HepG2 (cell line): ENCODE results near the gene MYRIP. TPM values are rescaled to one million over a fixed set of nuclear protein-coding genes. Genes with fewer than 3 reads are reported as not detected.

ENCODE experiments used
- ARNT2 ChIP-seq: sonication (generic); formaldehyde crosslinking; IDR thresholded peaks from 2 replicates; pipeline ENCODE4 v1.8.0; 2022; ENCODE audit warnings: mild to moderate bottlenecking, low read depth, missing genetic modification reagents, moderate library complexity
- ARNTL ChIP-seq: sonication (generic); formaldehyde crosslinking; IDR thresholded peaks from 2 replicates; pipeline ENCODE4 v1.4.0; 2020; ENCODE audit warnings: mild to moderate bottlenecking, missing genetic modification reagents
- HNRNPL ChIP-seq: fragments of 200-400 bp; formaldehyde crosslinking; IDR thresholded peaks from 2 replicates; pipeline ENCODE4 v1.6.1; 2017; ENCODE audit warnings: mild to moderate bottlenecking, low read depth, low read length
- HNRNPLL ChIP-seq: fragments of 200-400 bp; formaldehyde crosslinking; IDR thresholded peaks from 2 replicates; pipeline ENCODE4 v1.6.1; 2017; ENCODE audit warnings: mild to moderate bottlenecking, low read depth, low read length; ENCODE audit not compliant: poor library complexity, severe bottlenecking
- JUN ChIP-seq: sonication (generic); formaldehyde crosslinking; IDR thresholded peaks from 2 replicates; pipeline ENCODE4 v1.4.0; 2020; ENCODE audit warnings: mild to moderate bottlenecking, missing genetic modification reagents
- KLF9 ChIP-seq: IDR thresholded peaks from 2 replicates; pipeline ENCODE4 v1.6.1; 2016; ENCODE audit warnings: low read depth
- MTA3 ChIP-seq: sonication (generic); formaldehyde crosslinking; IDR thresholded peaks from 2 replicates; pipeline ENCODE4 v1.4.0; 2020; ENCODE audit warnings: missing genetic modification reagents
- MXD4 ChIP-seq: IDR thresholded peaks from 2 replicates; pipeline ENCODE4 v1.6.1; 2016; ENCODE audit warnings: mild to moderate bottlenecking, missing biosample characterization, missing genetic modification reagents
- RBAK ChIP-seq: sonication (generic); formaldehyde crosslinking; IDR thresholded peaks from 2 replicates; pipeline ENCODE4 v1.5.1; 2020; ENCODE audit warnings: mild to moderate bottlenecking, missing genetic modification reagents
- SMARCE1 ChIP-seq: fragments of 450-650 bp; IDR thresholded peaks from 2 replicates; pipeline ENCODE4 v1.6.1; 2017; ENCODE audit warnings: borderline replicate concordance
- SUZ12 ChIP-seq: fragments of 150-350 bp; IDR thresholded peaks from 2 replicates; pipeline ENCODE4 v1.6.1; 2014; ENCODE audit warnings: low read depth, low read length
- UBTF ChIP-seq: sonication (generic); formaldehyde crosslinking; IDR thresholded peaks from 2 replicates; pipeline ENCODE4 v1.4.0; 2020; ENCODE audit warnings: mild to moderate bottlenecking, missing genetic modification reagents
- ZC3H13 ChIP-seq: sonication (generic); formaldehyde crosslinking; IDR thresholded peaks from 2 replicates; pipeline ENCODE4 v1.8.1; 2023; ENCODE audit warnings: mild to moderate bottlenecking, missing genetic modification reagents, moderate library complexity
- ZNF235 ChIP-seq: sonication (generic); formaldehyde crosslinking; IDR thresholded peaks from 2 replicates; pipeline ENCODE4 v1.8.1; 2023; ENCODE audit warnings: mild to moderate bottlenecking, missing genetic modification reagents, borderline replicate concordance
- ZNF512B ChIP-seq: sonication (generic); formaldehyde crosslinking; IDR thresholded peaks from 2 replicates; pipeline ENCODE4 v1.5.1; 2020; ENCODE audit warnings: missing genetic modification reagents, mild to moderate bottlenecking, borderline replicate concordance
- ZNF598 ChIP-seq: sonication (generic); formaldehyde crosslinking; IDR thresholded peaks from 2 replicates; pipeline ENCODE4 v1.5.1; 2020; ENCODE audit warnings: mild to moderate bottlenecking, missing genetic modification reagents, borderline replicate concordance
- polyA plus RNA-seq, 8 experiments: library from polyadenylated mRNA; depleted of rRNA in 3 of 8; stranded (reverse) in 7 of 8; unstranded in 1 of 8; fragments of >200 nt; fragmentation: Illumina TruSeq in 4 of 8; extraction: Trizol in 4 of 8; gene quantifications; 2 replicates each; pipeline versions ENCODE4 v1.2.1 to v1.2.3, GENCODE V29; 2011 to 2016; ENCODE audit warnings: low read depth in 4 of 8, missing spikeins in 1 of 8, mixed read lengths in 1 of 8; ENCODE audit not compliant: insufficient read depth in 1 of 8
- total RNA-seq, 5 experiments: library from RNA; depleted of rRNA; stranded (reverse); fragments of >200 nt; fragmentation: Illumina TruSeq; extraction: Trizol; gene quantifications; 2 replicates each; pipeline ENCODE4 v1.2.3, GENCODE V29; 2016; ENCODE audit warnings: low read depth in 1 of 5
- TF ChIP-seq, protein P1 (sequence below): IDR thresholded peaks from 2 replicates; pipeline ENCODE4 v1.6.1; 2018; ENCODE audit warnings: missing genetic modification reagents, mild to moderate bottlenecking, missing compliant biosample characterization
- TF ChIP-seq, protein P2 (sequence below): IDR thresholded peaks from 2 replicates; pipeline ENCODE4 v1.6.1; 2016; ENCODE audit warnings: missing biosample characterization, missing genetic modification reagents, low read depth

MYRIP gene
- total and polyA plus RNA-seq, 2 of the 13 experiments (the other 11 are each of a cell fraction or from before 2014, with no cell fraction given), result 0.64 to 0.84 TPM

DNA sequence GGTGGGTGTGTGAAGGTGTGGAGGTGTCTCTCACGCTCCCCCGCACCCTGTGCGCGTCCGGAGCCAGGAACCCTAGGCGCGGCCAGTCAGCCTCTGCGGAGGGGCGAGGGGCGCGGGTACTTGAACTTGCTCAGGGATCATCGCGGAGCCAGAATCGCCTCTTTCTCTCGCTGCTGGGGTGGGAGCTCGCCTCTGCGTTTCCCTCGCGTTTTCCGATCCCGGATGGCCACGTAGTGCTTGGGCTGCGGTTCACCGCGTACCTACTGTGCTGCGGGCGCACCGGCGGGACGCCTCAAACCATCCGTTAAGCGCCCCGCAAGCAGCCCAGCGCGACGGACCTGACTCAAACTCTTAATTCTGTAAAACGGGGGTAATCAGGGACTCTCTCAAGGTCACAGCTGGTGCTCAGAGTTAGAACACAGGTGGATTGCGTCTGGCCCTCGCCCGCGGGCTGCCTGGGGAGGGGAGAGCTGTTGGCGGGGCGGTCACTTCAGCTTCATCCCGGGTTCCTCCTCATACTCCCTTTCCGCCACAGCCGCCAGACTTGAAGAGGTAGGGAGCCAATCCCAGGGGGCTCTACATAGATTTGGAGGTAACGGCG lies 686 bp downstream of the MYRIP start (continued):
- TF ChIP-seq ZNF512B (CRISPR knock-in tag) (0 out of 2 replicates have a peak, but pooled peaks have one; percentile 66), KLF9 (CRISPR knock-in tag) (no peak), MTA3 (CRISPR knock-in tag) (no peak), SMARCE1 (no peak), RBAK (CRISPR knock-in tag) (no peak), ZNF598 (CRISPR knock-in tag) (no peak), ARNT2 (CRISPR knock-in tag) (no peak), SUZ12 (no peak), JUN (CRISPR knock-in tag) (no peak), ZC3H13 (CRISPR knock-in tag) (no peak), ARNTL (CRISPR knock-in tag) (no peak), MXD4 (CRISPR knock-in tag) (no peak), ZNF235 (CRISPR knock-in tag) (no peak), HNRNPL (no peak), UBTF (CRISPR knock-in tag) (peak; percentile 58; the same call in 1 of the 2 replicates), HNRNPLL (peak; percentile 27)
- TF ChIP-seq, protein P1, sequence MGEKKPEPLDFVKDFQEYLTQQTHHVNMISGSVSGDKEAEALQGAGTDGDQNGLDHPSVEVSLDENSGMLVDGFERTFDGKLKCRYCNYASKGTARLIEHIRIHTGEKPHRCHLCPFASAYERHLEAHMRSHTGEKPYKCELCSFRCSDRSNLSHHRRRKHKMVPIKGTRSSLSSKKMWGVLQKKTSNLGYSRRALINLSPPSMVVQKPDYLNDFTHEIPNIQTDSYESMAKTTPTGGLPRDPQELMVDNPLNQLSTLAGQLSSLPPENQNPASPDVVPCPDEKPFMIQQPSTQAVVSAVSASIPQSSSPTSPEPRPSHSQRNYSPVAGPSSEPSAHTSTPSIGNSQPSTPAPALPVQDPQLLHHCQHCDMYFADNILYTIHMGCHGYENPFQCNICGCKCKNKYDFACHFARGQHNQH (CRISPR knock-in tag), result no peak
- TF ChIP-seq, protein P2, sequence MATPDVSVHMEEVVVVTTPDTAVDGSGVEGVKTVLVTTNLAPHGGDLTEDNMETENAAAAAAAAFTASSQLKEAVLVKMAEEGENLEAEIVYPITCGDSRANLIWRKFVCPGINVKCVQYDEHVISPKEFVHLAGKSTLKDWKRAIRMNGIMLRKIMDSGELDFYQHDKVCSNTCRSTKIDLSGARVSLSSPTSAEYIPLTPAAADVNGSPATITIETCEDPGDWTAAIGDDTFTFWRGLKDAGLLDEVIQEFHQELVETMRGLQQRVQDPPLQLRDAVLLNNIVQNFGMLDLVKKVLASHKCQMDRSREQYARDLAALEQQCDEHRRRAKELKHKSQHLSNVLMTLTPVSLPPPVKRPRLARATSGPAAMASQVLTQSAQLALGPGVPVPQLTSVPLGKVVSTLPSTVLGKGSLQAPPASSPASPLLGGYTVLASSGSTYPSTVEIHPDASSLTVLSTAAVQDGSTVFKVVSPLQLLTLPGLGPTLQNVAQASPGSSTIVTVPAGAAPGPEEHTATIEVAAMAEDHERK (CRISPR knock-in tag), result no peak
